K562 (cell line): ENCODE data around the gene NPTX2. TPM values are rescaled to one million over a fixed set of nuclear protein-coding genes. Genes with fewer than 3 reads are reported as not detected.

Source experiments
- ATAC-seq: fragments of 200-7000 bp; cut with Tn5 transposase; 3 replicates; pipeline ENCODE4 v1.9.1; 2020; ENCODE audit warnings: moderate library complexity
- BruUV-seq: library from RNA; stranded (reverse); fragments of 400-500 nt; replicated peaks from 2 replicates; lab custom pipeline; 2021; lab: Mats Ljungman, UMichigan
- CTCF ChIA-PET: fragments of 300-600 bp; formaldehyde crosslinking; extraction: SDS; loops from one replicate; lab custom pipeline; 2021; ENCODE audit warnings: low intra/inter-chr PET ratio; lab: Yijun Ruan, JAX
- POLR2A ChIA-PET: fragments of 300-600, 350-650 bp; sonication (Branson Sonifier 250); formaldehyde crosslinking; extraction: SDS; loops from one replicate; lab custom pipeline; 2021; ENCODE audit warnings: antibody characterized with exemption, inconsistent platforms; lab: Yijun Ruan, JAX
- DNase-seq, 4 experiments: peaks; one replicate each; pipeline versions ENCODE4 v3.0.0 to v3.0.0-alpha.2; 2011 to 2018; ENCODE audit warnings: low spot score in 3 of 4, mixed read lengths in 3 of 4; ENCODE audit errors: extremely low read depth in 1 of 4
- FAIRE-seq: peaks from 2 replicates; lab custom pipeline; 2011; peaks lifted over from hg19 to GRCh38; lab: Jason Lieb, UNC
- H2AFZ ChIP-seq: 2 replicates; pipeline ENCODE4 v1.6.0; 2011; ENCODE audit warnings: low read depth, low read length, control low read depth, inconsistent platforms
- H3K27ac ChIP-seq: fragments of 200-600 bp; 3 replicates; pipeline ENCODE4 v1.8.0; 2011; ENCODE audit warnings: low read depth, mild to moderate bottlenecking, control low read depth, inconsistent platforms, low read length, moderate library complexity, mixed read lengths; ENCODE audit errors: extremely low read depth
- H3K27me3 ChIP-seq, 2 experiments: fragments of 300-600 bp in 1 of 2; 2 replicates in 1 of 2; 3 replicates in 1 of 2; pipeline versions ENCODE4 v1.6.0 to v1.8.0; 2011; ENCODE audit warnings: inconsistent platforms in 2 of 2, low read length in 2 of 2, mild to moderate bottlenecking in 1 of 2, mixed read lengths in 1 of 2, moderate library complexity in 1 of 2; ENCODE audit not compliant: control insufficient read depth in 2 of 2, insufficient read depth in 2 of 2
- H3K36me3 ChIP-seq: fragments of 300-600 bp; 3 replicates; pipeline ENCODE4 v1.8.0; 2011; ENCODE audit warnings: mild to moderate bottlenecking, low read length, inconsistent platforms; ENCODE audit not compliant: control insufficient read depth, insufficient read depth
- H3K4me1 ChIP-seq, 2 experiments: fragments of 200-600 bp in 1 of 2; replicated peaks in 1 of 2; 2 replicates in 1 of 2; 3 replicates in 1 of 2; pipeline versions ENCODE4 v1.5.1 to v1.8.0; 2011; ENCODE audit warnings: inconsistent platforms in 2 of 2, low read length in 2 of 2, mild to moderate bottlenecking in 1 of 2, mixed read lengths in 1 of 2, moderate library complexity in 1 of 2; ENCODE audit not compliant: control insufficient read depth in 2 of 2, insufficient read depth in 2 of 2
- H3K4me2 ChIP-seq: 2 replicates; pipeline ENCODE4 v1.6.1; 2011; ENCODE audit warnings: low read length, control low read depth, inconsistent platforms, mixed read lengths; ENCODE audit not compliant: insufficient read depth
- H3K4me3 ChIP-seq: fragments of 200-600 bp; sonication (generic), shearing (Covaris generic); 2 replicates; pipeline ENCODE4 v1.5.1; 2016; ENCODE audit warnings: control low read depth, inconsistent platforms
- H3K79me2 ChIP-seq: fragments of 200-600 bp; 3 replicates; pipeline ENCODE4 v1.8.0; 2011; ENCODE audit warnings: low read length, inconsistent platforms; ENCODE audit not compliant: control insufficient read depth, insufficient read depth
- H3K9ac ChIP-seq, 2 experiments: 2 replicates each; pipeline versions ENCODE4 v1.6.0 to v1.6.1; 2011; ENCODE audit warnings: low read depth in 2 of 2, low read length in 2 of 2, control low read depth in 1 of 2, inconsistent platforms in 1 of 2, mild to moderate bottlenecking in 1 of 2, mixed read lengths in 1 of 2; ENCODE audit not compliant: insufficient read depth in 1 of 2
- H3K9me1 ChIP-seq: one replicate; pipeline ENCODE4 v1.6.0; 2011; ENCODE audit warnings: inconsistent platforms, mild to moderate bottlenecking, low read length, moderate library complexity; ENCODE audit not compliant: control insufficient read depth, insufficient read depth
- H3K9me3 ChIP-seq: replicated peaks from 2 replicates; pipeline ENCODE4 v1.5.1; 2011; ENCODE audit warnings: low read depth, low read length, inconsistent platforms; ENCODE audit not compliant: control insufficient read depth, insufficient read depth
- H4K20me1 ChIP-seq: replicated peaks from 2 replicates; pipeline ENCODE4 v1.6.1; 2011; ENCODE audit warnings: low read length, inconsistent platforms, mixed read lengths; ENCODE audit not compliant: control insufficient read depth, insufficient read depth
- CBX3 ChIP-seq, 2 experiments: IDR thresholded peaks; 1 replicate in 1 of 2; 2 replicates in 1 of 2; pipeline ENCODE4 v1.6.1; 2012; ENCODE audit warnings: inconsistent platforms in 2 of 2, low read length in 2 of 2, borderline replicate concordance in 1 of 2, control low read depth in 1 of 2
- CCAR2 ChIP-seq: fragments of 200-400 bp; formaldehyde crosslinking; IDR thresholded peaks from 2 replicates; pipeline ENCODE4 v1.6.1; 2017; ENCODE audit warnings: mild to moderate bottlenecking, low read depth, low read length
- CEBPB ChIP-seq: fragments of 450-650 bp; IDR thresholded peaks from 2 replicates; pipeline ENCODE4 v1.6.1; 2016; ENCODE audit warnings: missing genetic modification characterization, missing compliant biosample characterization
- CTBP1 ChIP-seq: fragments of 450-650 bp; IDR thresholded peaks from 2 replicates; pipeline ENCODE4 v1.6.1; 2016; ENCODE audit warnings: borderline replicate concordance
- POLR3A ChIP-seq: IDR thresholded peaks from 2 replicates; pipeline ENCODE4 v1.6.1; 2011; ENCODE audit warnings: borderline replicate concordance, mild to moderate bottlenecking, moderate library complexity; ENCODE audit not compliant: insufficient read length, insufficient read depth; ENCODE audit errors: extremely low read depth
- SRSF7 ChIP-seq: fragments of 200-400 bp; formaldehyde crosslinking; optimal IDR thresholded peaks from 2 replicates; pipeline ENCODE3; 2017; ENCODE audit warnings: mild to moderate bottlenecking, low read depth, low read length
- SUPT5H ChIP-seq: fragments of 450-650 bp; IDR thresholded peaks from 2 replicates; pipeline ENCODE4 v1.6.1; 2016
- YY1 ChIP-seq, 3 experiments: IDR thresholded peaks; 2 replicates each; pipeline ENCODE4 v1.6.1; 2011; ENCODE audit warnings: low read length in 2 of 3, mild to moderate bottlenecking in 2 of 3, moderate library complexity in 2 of 3, borderline replicate concordance in 1 of 3, control low read depth in 1 of 3, low read depth in 1 of 3; ENCODE audit not compliant: insufficient read depth in 3 of 3, insufficient replicate concordance in 2 of 3, control insufficient read depth in 1 of 3, insufficient read length in 1 of 3; ENCODE audit errors: extremely low read depth in 1 of 3
- WGBS: fragments of 100-300 bp; shearing (Covaris generic); methylation state at CpG from one replicate; pipeline ENCODE4 v1.1.6; 2016; ENCODE audit warnings: low coverage, mixed read lengths; ENCODE audit not compliant: insufficient coverage; ENCODE audit errors: missing lambda C conversion rate; 5-methylcytosine and 5-hydroxymethylcytosine counted together
- in situ Hi-C: fragments of 300-500 bp; cut with MboI; formaldehyde crosslinking; loops from 4 replicates; pipeline ENCODE4 v1.15.0; 2018; ENCODE audit warnings: inconsistent platforms, mixed read lengths
- intact Hi-C: fragments of 100-400 bp; cut with micrococcal nuclease; formaldehyde crosslinking; loops from 2 replicates; pipeline ENCODE4 v1.14.2; 2022
- polyA plus RNA-seq, 8 experiments: library from polyadenylated mRNA; depleted of rRNA in 4 of 8; stranded (reverse) in 5 of 8; unstranded in 3 of 8; fragments of >200 nt; fragmentation: Nextera tagmentation in 2 of 8; fragmentation: Illumina TruSeq in 1 of 8; extraction: Ambion mirVana in 2 of 8; extraction: Trizol in 1 of 8; gene quantifications; 2 replicates each; pipeline versions ENCODE4 v1.2.1 to v1.2.3, GENCODE V29; 2011 to 2014; ENCODE audit warnings: inconsistent platforms in 1 of 8, missing spikeins in 1 of 8
- total RNA-seq, 7 experiments: library from RNA; depleted of rRNA in 6 of 7; stranded (reverse); fragments of >200 nt in 6 of 7; fragmentation: Illumina TruSeq in 2 of 7; extraction: Trizol in 2 of 7; gene quantifications; 2 replicates each; pipeline versions ENCODE4 v1.2.1 to v1.2.3, GENCODE V29; 2011 to 2021; ENCODE audit warnings: low replicate concordance in 1 of 7
- TF ChIP-seq, protein P1 (sequence below): fragments of 250-450 bp; sonication (Bioruptor Pico); IDR thresholded peaks from 2 replicates; pipeline ENCODE4 v1.9.0; 2021; ENCODE audit warnings: mild to moderate bottlenecking
- TF ChIP-seq, protein P2 (sequence below), 2 experiments: fragments of 450-650 bp; conservative IDR thresholded peaks; 2 replicates each; pipeline ENCODE4 v1.6.1; 2017; ENCODE audit warnings: mild to moderate bottlenecking in 2 of 2, moderate library complexity in 2 of 2

Gene NPTX2
- total and polyA plus RNA-seq, 9 of the 15 experiments (the other 6 are each of a cell fraction or from before 2014, with no cell fraction given), result 0.07 TPM; not detected in 8

DNA sequence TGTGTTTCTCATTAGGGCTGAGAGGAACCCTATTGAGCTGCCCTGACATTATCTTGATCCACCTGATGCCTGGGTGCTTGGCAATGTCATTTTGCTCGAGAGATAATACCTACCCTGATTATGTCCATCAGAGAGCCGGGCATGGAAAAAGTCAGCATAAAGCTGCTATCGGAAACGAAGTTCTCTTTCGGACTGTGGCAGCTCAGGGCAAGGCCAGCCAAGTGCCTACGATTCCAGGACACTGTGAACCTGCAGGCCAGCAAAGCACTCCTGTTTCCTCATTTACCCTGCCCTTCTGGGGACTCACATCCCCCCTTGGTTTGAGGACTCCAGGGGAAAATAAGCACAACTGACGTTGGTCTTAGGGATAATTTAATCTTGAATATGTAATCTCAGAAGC lies 25.2 kb upstream of the NPTX2 start:
- FAIRE-seq (no peak), DNase-seq (no peak)
- Histone ChIP-seq H3K27me3 (peaks cover 6 to 21% of the 10 kb centered on the region in 2 experiments; a peak in 3 of 5 replicates), H3K36me3 (no peaks in the 10 kb centered on the region)
- POLR2A ChIA-PET, result no interaction called here
- CTCF ChIA-PET, result no interaction called here
- TF ChIP-seq, protein P1, sequence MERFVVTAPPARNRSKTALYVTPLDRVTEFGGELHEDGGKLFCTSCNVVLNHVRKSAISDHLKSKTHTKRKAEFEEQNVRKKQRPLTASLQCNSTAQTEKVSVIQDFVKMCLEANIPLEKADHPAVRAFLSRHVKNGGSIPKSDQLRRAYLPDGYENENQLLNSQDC (CRISPR knock-in tag), result no peak
- TF ChIP-seq SUPT5H, result no peak
- TF ChIP-seq, all 486 proteins: peak for 0
- intact Hi-C loops (no loop called here), in situ Hi-C loops (no loop called here)
- H3K9me1 ChIP-seq, result no peaks in the 10 kb centered on the region
- H2AFZ ChIP-seq, result no peak overlapping the region
- H4K20me1 ChIP-seq, result 0 out of 2 replicates have a peak, but pooled peaks cover 4% of the 10 kb centered on the region
- H3K4me3 ChIP-seq, result no peak overlapping the region
- H3K9ac ChIP-seq, result no peak overlapping the region
- no TSS peak for BruUV-seq
- no peaks in the 10 kb centered on the region for H3K9me3 ChIP-seq
- no peaks in the 10 kb centered on the region for H3K4me1 ChIP-seq
- no peak overlapping the region for H3K27ac ChIP-seq
- ATAC-seq, result no peak
- H3K4me2 ChIP-seq, result no peak overlapping the region
- WGBS, result 0% methylated on average over 7 of the region's 7 CpGs
- H3K79me2 ChIP-seq, result no peaks in the 10 kb centered on the region

DNA sequence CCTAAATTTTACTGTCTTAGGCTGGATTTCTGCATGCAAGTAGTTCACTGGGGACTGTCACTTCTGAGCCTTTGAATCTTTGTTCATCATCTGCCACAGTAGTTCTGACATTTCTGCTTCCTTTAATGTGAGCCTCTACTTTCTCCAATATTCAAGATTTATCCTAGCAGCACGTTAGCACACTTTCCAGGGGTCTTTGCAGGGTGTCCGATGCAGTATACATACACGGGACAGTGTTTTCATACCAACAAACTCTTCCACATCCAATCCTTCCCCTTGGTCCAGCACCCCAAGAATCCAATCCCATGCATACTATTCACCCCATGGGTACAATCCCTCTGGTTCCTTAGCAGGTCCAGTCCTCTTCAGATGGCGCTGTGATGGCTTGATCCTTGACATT lies 22.7 kb upstream of the NPTX2 start:
- no peak overlapping the region for H3K4me3 ChIP-seq
- 0% methylated on average over 4 of the region's 4 CpGs for WGBS
- H3K9me1 ChIP-seq, result no peaks in the 10 kb centered on the region
- 0 out of 2 replicates have a peak, but pooled peaks cover 4% of the 10 kb centered on the region for H4K20me1 ChIP-seq
- no peaks in the 10 kb centered on the region for H3K4me1 ChIP-seq
- DNase-seq, result no peak
- no peak overlapping the region for H3K9ac ChIP-seq
- H3K9me3 ChIP-seq, result no peaks in the 10 kb centered on the region
- H3K4me2 ChIP-seq, result no peak overlapping the region
- no peak for ATAC-seq
- H3K27me3 ChIP-seq, result peaks cover 6 to 21% of the 10 kb centered on the region in 2 experiments; a peak in 3 of 5 replicates
- intact Hi-C loops (no loop called here), in situ Hi-C loops (no loop called here)
- ChIA-PET POLR2A (no interaction called here), CTCF (no interaction called here)
- H3K27ac ChIP-seq, result no peak overlapping the region
- no peaks in the 10 kb centered on the region for H3K79me2 ChIP-seq
- no TSS peak for BruUV-seq
- no peaks in the 10 kb centered on the region for H3K36me3 ChIP-seq
- H2AFZ ChIP-seq, result no peak overlapping the region
- FAIRE-seq, result no peak
- no peak for TF ChIP-seq CTBP1
- no peak for TF ChIP-seq CCAR2
- no peak for TF ChIP-seq CEBPB (tag)
- no peak for TF ChIP-seq SRSF7
- no peak for TF ChIP-seq CBX3 (IDR thresholded peaks at IDR 0.05; ENCODE audit: borderline replicate concordance in 1 of 2, low read length in 2 of 2)
- TF ChIP-seq POLR3A, result no peak
- TF ChIP-seq, protein P2, sequence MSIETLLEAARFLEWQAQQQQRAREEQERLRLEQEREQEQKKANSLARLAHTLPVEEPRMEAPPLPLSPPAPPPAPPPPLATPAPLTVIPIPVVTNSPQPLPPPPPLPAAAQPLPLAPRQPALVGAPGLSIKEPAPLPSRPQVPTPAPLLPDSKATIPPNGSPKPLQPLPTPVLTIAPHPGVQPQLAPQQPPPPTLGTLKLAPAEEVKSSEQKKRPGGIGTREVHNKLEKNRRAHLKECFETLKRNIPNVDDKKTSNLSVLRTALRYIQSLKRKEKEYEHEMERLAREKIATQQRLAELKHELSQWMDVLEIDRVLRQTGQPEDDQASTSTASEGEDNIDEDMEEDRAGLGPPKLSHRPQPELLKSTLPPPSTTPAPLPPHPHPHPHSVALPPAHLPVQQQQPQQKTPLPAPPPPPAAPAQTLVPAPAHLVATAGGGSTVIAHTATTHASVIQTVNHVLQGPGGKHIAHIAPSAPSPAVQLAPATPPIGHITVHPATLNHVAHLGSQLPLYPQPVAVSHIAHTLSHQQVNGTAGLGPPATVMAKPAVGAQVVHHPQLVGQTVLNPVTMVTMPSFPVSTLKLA (conservative IDR thresholded peaks at IDR 0.05), result no peak
- TF ChIP-seq YY1 (IDR thresholded peaks at IDR 0.05; ENCODE audit: borderline replicate concordance in 1 of 3, control insufficient read depth in 1 of 3, extremely low read depth in 1 of 3, insufficient read depth in 3 of 3, insufficient read length in 1 of 3, insufficient replicate concordance in 2 of 3, low read depth in 1 of 3, low read length in 2 of 3), result no peak
